Caco-2 (cell line): ENCODE measurements around the gene PHYHD1. TPM values are rescaled to one million over a fixed set of nuclear protein-coding genes. Genes with fewer than 3 reads are reported as not detected.
A peak's percentile ranks its signal among the peaks of the same experiment; 100 is the strongest.
"Not testable (repeated sequence)": the region's sequence is repeated elsewhere in the genome, so short reads cannot be mapped to it uniquely, and the experiment has no call there.

ENCODE experiments used
- BruUV-seq: library from RNA; stranded (reverse); fragments of 400-500 nt; replicated peaks from 2 replicates; lab custom pipeline; 2021; lab: Mats Ljungman, UMichigan
- CTCF ChIA-PET: fragments of 300-600 bp; sonication (Branson Sonifier 250); formaldehyde crosslinking; loops from one replicate; lab custom pipeline; 2022; ENCODE audit warnings: antibody characterized with exemption; lab: Charles Lee
- POLR2A ChIA-PET: fragments of 300-600 bp; sonication (Branson Sonifier 250); formaldehyde crosslinking; loops from one replicate; lab custom pipeline; 2022; ENCODE audit warnings: antibody characterized with exemption; lab: Charles Lee
- DNase-seq, 2 experiments: peaks; one replicate each; pipeline versions ENCODE4 v3.0.0 to v3.0.0-alpha.2; 2020 to 2022
- H3K27me3 ChIP-seq: replicated peaks from 2 replicates; pipeline ENCODE4 v1.6.0; 2011; ENCODE audit warnings: low read length; ENCODE audit not compliant: control insufficient read depth, insufficient read depth
- H3K36me3 ChIP-seq: 2 replicates; pipeline ENCODE4 v1.5.1; 2011; ENCODE audit warnings: low read length; ENCODE audit not compliant: control insufficient read depth, insufficient read depth
- H3K4me1 ChIP-seq: fragments of 250-450 bp; sonication (Bioruptor Pico); 2 replicates; pipeline ENCODE4 v1.5.1; 2020; ENCODE audit warnings: mild to moderate bottlenecking
- H3K4me3 ChIP-seq: 2 replicates; pipeline ENCODE4 v1.5.1; 2011; ENCODE audit warnings: low read depth, mild to moderate bottlenecking, control low read depth, low read length
- H3K9me3 ChIP-seq: fragments of 250-450 bp; sonication (Bioruptor Pico); 2 replicates; pipeline ENCODE4 v1.5.1; 2020; ENCODE audit warnings: mild to moderate bottlenecking, moderate library complexity
- H3K27ac Mint-ChIP-seq: one replicate; pipeline ENCODE4 v1.8.0; 2022; ENCODE audit warnings: mixed read lengths; ENCODE audit not compliant: unreplicated experiment
- H3K27me3 Mint-ChIP-seq: one replicate; pipeline ENCODE4 v1.8.0; 2022; ENCODE audit warnings: mixed read lengths; ENCODE audit not compliant: insufficient read depth, unreplicated experiment
- H3K36me3 Mint-ChIP-seq: one replicate; pipeline ENCODE4 v1.8.0; 2022; ENCODE audit warnings: mild to moderate bottlenecking, mixed read lengths; ENCODE audit not compliant: insufficient read depth, unreplicated experiment
- H3K4me1 Mint-ChIP-seq: one replicate; pipeline ENCODE4 v1.8.0; 2022; ENCODE audit warnings: low read depth, mixed read lengths; ENCODE audit not compliant: unreplicated experiment
- H3K4me3 Mint-ChIP-seq: one replicate; pipeline ENCODE4 v1.8.0; 2022; ENCODE audit warnings: mild to moderate bottlenecking, moderate library complexity, mixed read lengths; ENCODE audit not compliant: unreplicated experiment
- H3K9me3 Mint-ChIP-seq: one replicate; pipeline ENCODE4 v1.8.0; 2022; ENCODE audit warnings: mixed read lengths; ENCODE audit not compliant: unreplicated experiment
- intact Hi-C: fragments of 100-400 bp; cut with micrococcal nuclease; formaldehyde crosslinking; loops from one replicate; pipeline ENCODE4 v1.10.0; 2022; ENCODE audit not compliant: unreplicated experiment
- total RNA-seq: library from RNA; stranded (reverse); gene quantifications from 2 replicates; pipeline ENCODE4 v1.2.3, GENCODE V29; 2022
- TF ChIP-seq, protein P1 (sequence below), 2 experiments: fragments of 200-600 bp in 1 of 2; IDR thresholded peaks; 1 replicate in 1 of 2; 2 replicates in 1 of 2; pipeline versions ENCODE4 v1.5.1 to v1.8.0; 2011 to 2022; ENCODE audit warnings: antibody characterized with exemption in 1 of 2, control low read depth in 1 of 2, inconsistent platforms in 1 of 2, low read depth in 1 of 2, low read length in 1 of 2, mild to moderate bottlenecking in 1 of 2, moderate library complexity in 1 of 2; ENCODE audit not compliant: insufficient read depth in 1 of 2, severe bottlenecking in 1 of 2, unreplicated experiment in 1 of 2

Gene PHYHD1
- total RNA-seq, 1 experiment from 2014 or later: 0.59 TPM

DNA sequence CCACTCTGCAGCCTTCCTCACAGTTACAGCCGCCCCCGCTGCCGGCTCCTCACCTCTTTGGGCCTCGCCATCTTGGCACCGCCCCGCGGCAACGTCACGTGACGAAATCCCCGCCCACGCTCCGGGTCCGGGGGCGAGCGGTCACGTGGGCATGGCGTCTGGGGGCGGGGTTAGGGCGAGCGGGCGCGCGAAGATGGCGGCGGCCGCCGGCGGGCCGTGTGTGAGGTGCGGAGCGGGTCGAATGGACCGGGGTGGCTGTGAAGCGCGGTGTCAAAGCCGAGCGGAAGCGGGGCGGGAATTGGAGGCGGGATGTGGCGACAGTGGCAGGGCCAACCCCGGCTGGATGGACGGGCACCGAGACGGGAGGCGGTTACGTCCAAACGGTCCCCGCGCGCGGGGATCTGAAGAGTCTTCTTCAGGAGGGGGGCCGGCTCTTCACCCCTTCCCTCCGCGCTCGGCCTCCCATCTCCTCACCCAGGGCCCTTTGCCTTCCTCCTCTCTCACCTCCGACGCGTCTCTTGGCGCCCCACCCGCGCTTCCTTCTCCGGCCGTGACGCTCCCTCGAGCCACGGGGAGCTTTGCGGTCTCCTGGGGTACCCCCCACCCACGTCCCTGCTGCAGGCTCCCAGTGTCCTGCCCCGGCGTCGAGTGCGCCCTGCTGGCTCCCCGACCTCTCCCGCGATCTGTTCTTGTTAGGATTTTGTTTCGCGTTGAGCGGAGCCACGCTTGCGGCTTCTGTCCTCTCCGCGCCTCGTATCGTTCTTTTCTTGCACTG, 26.9 kb downstream of the PHYHD1 start, which contains the start of the genes DOLK and NUP188:
DOLK (minus strand) TSS at position 77 of the 775 bp plus-strand sequence. CDS start 300 bp downstream, outside the sequence.
NUP188 (plus strand) TSS at position 173 of the 775 bp plus-strand sequence; CDS start at position 194, 21 bp downstream.
- Mint-ChIP-seq H3K4me3 (peak within 1 kb of the TSS; percentile 92), H3K27ac (peak within 1 kb of the TSS; percentile 96), H3K27me3 (no peaks in the 10 kb centered on the region), H3K36me3 (peaks cover 32% of the 10 kb centered on the region), H3K4me1 (peaks cover 24% of the 10 kb centered on the region), H3K9me3 (no peaks in the 10 kb centered on the region)
- CTCF ChIA-PET: interaction anchor here (0.6 to 1.0 kb wide), 2 partner anchors 57 to 81 kb away, joined by 3 to 5 read pairs; partner anchors contain the start of gene SH3GLB2
- no peaks in the 10 kb centered on the region for H3K27me3 ChIP-seq
- POLR2A ChIA-PET: interaction anchor here (0.9 kb wide), 1 partner anchor 128 kb away, joined by 3 read pairs; no protein-coding TSS in a partner anchor
- DNase-seq: peak; percentile 94 to 98
- H3K4me3 ChIP-seq: peak within 1 kb of the TSS; percentile 98
- H3K36me3 ChIP-seq: no peaks in the 10 kb centered on the region; the same call in 1 of the 2 replicates
- intact Hi-C loops: loop anchor here (5.0 kb wide), 1 partner anchor 80 kb away; the partner anchor contains the start of gene SH3GLB2
- peaks cover 26% of the 10 kb centered on the region for H3K4me1 ChIP-seq
- TF ChIP-seq, protein P1, sequence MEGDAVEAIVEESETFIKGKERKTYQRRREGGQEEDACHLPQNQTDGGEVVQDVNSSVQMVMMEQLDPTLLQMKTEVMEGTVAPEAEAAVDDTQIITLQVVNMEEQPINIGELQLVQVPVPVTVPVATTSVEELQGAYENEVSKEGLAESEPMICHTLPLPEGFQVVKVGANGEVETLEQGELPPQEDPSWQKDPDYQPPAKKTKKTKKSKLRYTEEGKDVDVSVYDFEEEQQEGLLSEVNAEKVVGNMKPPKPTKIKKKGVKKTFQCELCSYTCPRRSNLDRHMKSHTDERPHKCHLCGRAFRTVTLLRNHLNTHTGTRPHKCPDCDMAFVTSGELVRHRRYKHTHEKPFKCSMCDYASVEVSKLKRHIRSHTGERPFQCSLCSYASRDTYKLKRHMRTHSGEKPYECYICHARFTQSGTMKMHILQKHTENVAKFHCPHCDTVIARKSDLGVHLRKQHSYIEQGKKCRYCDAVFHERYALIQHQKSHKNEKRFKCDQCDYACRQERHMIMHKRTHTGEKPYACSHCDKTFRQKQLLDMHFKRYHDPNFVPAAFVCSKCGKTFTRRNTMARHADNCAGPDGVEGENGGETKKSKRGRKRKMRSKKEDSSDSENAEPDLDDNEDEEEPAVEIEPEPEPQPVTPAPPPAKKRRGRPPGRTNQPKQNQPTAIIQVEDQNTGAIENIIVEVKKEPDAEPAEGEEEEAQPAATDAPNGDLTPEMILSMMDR (IDR thresholded peaks at IDR 0.05; ENCODE audit: insufficient read depth in 1 of 2, low read depth in 1 of 2, low read length in 1 of 2, severe bottlenecking in 1 of 2, unreplicated experiment in 1 of 2): no peak
- TSS peak; percentile 48 for BruUV-seq
- H3K9me3 ChIP-seq: no peaks in the 10 kb centered on the region

DNA sequence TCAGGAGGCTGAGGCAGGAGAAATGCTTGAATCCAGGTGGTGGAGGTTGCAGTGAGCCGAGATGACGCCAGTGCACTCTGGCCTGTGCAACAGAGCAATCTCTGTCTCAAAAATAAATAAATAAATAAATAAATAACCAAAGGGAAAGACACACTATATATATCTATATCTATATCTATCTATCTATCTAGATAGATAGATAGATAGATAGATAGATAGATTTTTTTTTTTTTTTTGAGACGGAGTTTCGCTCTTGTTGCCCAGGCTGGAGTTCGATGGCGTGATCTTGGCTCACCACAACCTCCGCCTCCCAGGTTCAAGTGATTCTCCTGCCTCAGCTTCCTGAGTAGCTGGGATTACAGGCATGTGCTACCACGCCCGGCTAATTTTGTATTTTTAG, 40.6 kb downstream of the PHYHD1 start:
- not testable (repeated sequence) for BruUV-seq

DNA sequence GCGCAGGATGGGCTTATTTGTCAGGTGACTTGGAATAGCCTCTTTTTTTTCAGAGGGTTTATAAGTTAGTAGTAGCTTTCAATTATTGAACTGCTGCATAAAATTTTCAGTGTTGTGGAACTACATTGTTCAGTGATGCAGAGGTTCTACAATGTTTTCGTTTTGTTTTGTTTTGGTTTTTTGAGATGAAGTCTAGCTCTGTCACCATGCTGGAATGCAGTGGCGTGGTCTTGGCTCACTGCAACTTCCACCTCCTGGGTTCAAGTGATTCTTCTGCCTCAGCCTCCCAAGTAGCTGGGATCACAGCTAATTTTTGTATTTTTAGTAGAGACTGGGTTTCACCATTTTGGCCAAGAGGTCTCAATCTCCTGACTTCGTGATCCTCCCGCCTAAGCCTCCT, 48.7 kb downstream of the PHYHD1 start:
- POLR2A ChIA-PET: no interaction called here
- no peak overlapping the region for H3K27ac Mint-ChIP-seq

More for the DNA sequence above, 40.6 kb downstream of the PHYHD1 start:
- DNase-seq, H3K9me3 ChIP-seq, POLR2A ChIA-PET, H3K4me1 ChIP-seq, H3K36me3 ChIP-seq, H3K9me3 Mint-ChIP-seq, H3K27me3 ChIP-seq, H3K4me3 Mint-ChIP-seq, H3K27ac Mint-ChIP-seq, intact Hi-C loops, H3K27me3 Mint-ChIP-seq, CTCF ChIA-PET, H3K4me3 ChIP-seq, H3K4me1 Mint-ChIP-seq: not testable (repeated sequence)
- peaks cover 66% of the 10 kb centered on the region for H3K36me3 Mint-ChIP-seq

More for the DNA sequence above, 48.7 kb downstream of the PHYHD1 start:
- no TSS peak for BruUV-seq
- Mint-ChIP-seq H3K4me3 (no peak overlapping the region), H3K27me3 (no peaks in the 10 kb centered on the region), H3K36me3 (peaks cover 68% of the 10 kb centered on the region), H3K9me3 (no peaks in the 10 kb centered on the region), H3K4me1 (no peaks in the 10 kb centered on the region)
- DNase-seq: no peak
- Histone ChIP-seq H3K4me1 (no peaks in the 10 kb centered on the region), H3K27me3 (no peaks in the 10 kb centered on the region), H3K9me3 (no peaks in the 10 kb centered on the region), H3K36me3 (0 out of 2 replicates have a peak, but pooled peaks cover 3% of the 10 kb centered on the region), H3K4me3 (no peak overlapping the region)
- intact Hi-C loops: no loop called here
- TF ChIP-seq, protein P1 (IDR thresholded peaks at IDR 0.05; ENCODE audit: insufficient read depth in 1 of 2, low read depth in 1 of 2, low read length in 1 of 2, severe bottlenecking in 1 of 2, unreplicated experiment in 1 of 2): no peak
- CTCF ChIA-PET: no interaction called here
